Measurements from ENCODE around the gene IGF1R. TPM values are rescaled to one million over a fixed set of nuclear protein-coding genes. Genes with fewer than 3 reads are reported as not detected.

Gene IGF1R
- total RNA-seq, 4 donors from 2014 or later: 31.6 to 87.8 (median 60.0) TPM

DNA sequence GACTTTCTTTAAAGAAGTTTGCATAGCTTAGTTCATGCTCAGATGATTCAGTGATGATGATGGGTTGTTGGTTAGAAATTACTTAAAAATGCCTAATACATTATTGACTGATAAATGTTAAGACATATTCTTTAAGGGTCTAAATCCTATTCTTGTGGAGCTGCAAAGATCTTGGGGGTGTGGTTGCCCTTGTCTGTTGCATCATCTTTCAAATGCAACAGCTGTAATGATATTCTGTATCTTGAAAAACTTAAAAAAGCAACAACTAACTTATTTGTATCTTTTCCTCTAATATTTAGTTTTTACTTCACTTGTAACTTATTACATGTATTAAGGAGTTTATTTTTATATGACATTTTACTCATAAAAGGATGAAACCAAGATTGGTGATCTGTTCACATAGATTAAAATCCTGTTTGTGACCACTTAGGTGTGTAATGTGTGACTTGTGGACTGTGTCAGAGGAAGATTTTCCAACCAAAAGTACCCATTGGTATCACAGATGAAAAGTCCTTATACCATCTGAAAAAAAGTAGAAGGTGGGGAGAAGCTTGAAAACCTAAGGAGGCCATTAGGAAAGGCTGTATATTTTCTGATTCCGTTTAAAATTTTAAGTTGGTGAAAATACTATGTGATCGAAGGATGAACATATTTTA is 142.8 kb downstream of the IGF1R start:
- no peak for TF ChIP-seq CTCF (IDR thresholded peaks at IDR 0.05)
- TF ChIP-seq POLR2AphosphoS5 (IDR thresholded peaks at IDR 0.05): no peak
- TF ChIP-seq POLR2A (IDR thresholded peaks at IDR 0.05): no peak
- no peak for TF ChIP-seq EP300 (IDR thresholded peaks at IDR 0.05)
- no peak overlapping the region for H3K27ac ChIP-seq
- peaks cover 0 to 20% (median 16%) of the 10 kb centered on the region in 3 donors for H3K4me1 ChIP-seq
- no peaks in the 10 kb centered on the region for H3K27me3 ChIP-seq
- no peaks in the 10 kb centered on the region for H3K36me3 ChIP-seq
- 89 to 93% methylated on average over 2 of the region's 2 CpGs for WGBS, 2 donors (ENCODE audit: low coverage in 1 of 2)
- H3K9me3 ChIP-seq: no peaks in the 10 kb centered on the region
- ATAC-seq: no peak
- H3K4me3 ChIP-seq: no peak overlapping the region

- H3K27me3 ChIP-seq: no peaks in the 10 kb centered on the region
- H3K4me3 ChIP-seq: no peak overlapping the region
- ATAC-seq: no peak
- H3K36me3 ChIP-seq: no peaks in the 10 kb centered on the region
- H3K4me1 ChIP-seq: peaks cover 0 to 16% (median 16%) of the 10 kb centered on the region in 3 donors
- TF ChIP-seq POLR2A (IDR thresholded peaks at IDR 0.05) (no peak), CTCF (IDR thresholded peaks at IDR 0.05) (no peak), POLR2AphosphoS5 (IDR thresholded peaks at IDR 0.05) (no peak), EP300 (IDR thresholded peaks at IDR 0.05) (no peak)
- H3K9me3 ChIP-seq: no peaks in the 10 kb centered on the region
- H3K27ac ChIP-seq: no peak overlapping the region
Observed at GRCh38 chr15:98792117-98792516, 143.8 kb downstream of the IGF1R start.

- Histone ChIP-seq H3K36me3 (no peaks in the 10 kb centered on the region), H3K4me3 (no peak overlapping the region), H3K27ac (no peak overlapping the region), H3K27me3 (no peaks in the 10 kb centered on the region), H3K9me3 (no peaks in the 10 kb centered on the region), H3K4me1 (peaks cover 0 to 22% (median 9%) of the 10 kb centered on the region in 3 donors)
- no peak for TF ChIP-seq POLR2A (IDR thresholded peaks at IDR 0.05)
- TF ChIP-seq POLR2AphosphoS5 (IDR thresholded peaks at IDR 0.05): no peak
- no peak for TF ChIP-seq EP300 (IDR thresholded peaks at IDR 0.05)
- no peak for TF ChIP-seq CTCF (IDR thresholded peaks at IDR 0.05)
- no peak for ATAC-seq
- 95 to 100% methylated on average over 2 to 4 of the region's 4 CpGs for WGBS, 2 donors (ENCODE audit: low coverage in 1 of 2)
Observed at GRCh38 chr15:98794211-98794610, 145.9 kb downstream of the IGF1R start.

- Histone ChIP-seq H3K27me3 (no peaks in the 10 kb centered on the region), H3K4me1 (peaks cover under 1 to 28% (median 14%) of the 10 kb centered on the region in 3 donors), H3K36me3 (no peaks in the 10 kb centered on the region), H3K4me3 (no peak overlapping the region), H3K9me3 (no peaks in the 10 kb centered on the region), H3K27ac (no peak overlapping the region)
- 49 to 56% methylated on average over 3 of the region's 3 CpGs for WGBS, 2 donors (ENCODE audit: low coverage in 1 of 2)
- TF ChIP-seq EP300 (IDR thresholded peaks at IDR 0.05): no peak
- no peak for TF ChIP-seq POLR2AphosphoS5 (IDR thresholded peaks at IDR 0.05)
- no peak for TF ChIP-seq POLR2A (IDR thresholded peaks at IDR 0.05)
- no peak for TF ChIP-seq CTCF (IDR thresholded peaks at IDR 0.05)
- ATAC-seq: no peak
Observed at GRCh38 chr15:98794748-98795147, 146.4 kb downstream of the IGF1R start.

DNA sequence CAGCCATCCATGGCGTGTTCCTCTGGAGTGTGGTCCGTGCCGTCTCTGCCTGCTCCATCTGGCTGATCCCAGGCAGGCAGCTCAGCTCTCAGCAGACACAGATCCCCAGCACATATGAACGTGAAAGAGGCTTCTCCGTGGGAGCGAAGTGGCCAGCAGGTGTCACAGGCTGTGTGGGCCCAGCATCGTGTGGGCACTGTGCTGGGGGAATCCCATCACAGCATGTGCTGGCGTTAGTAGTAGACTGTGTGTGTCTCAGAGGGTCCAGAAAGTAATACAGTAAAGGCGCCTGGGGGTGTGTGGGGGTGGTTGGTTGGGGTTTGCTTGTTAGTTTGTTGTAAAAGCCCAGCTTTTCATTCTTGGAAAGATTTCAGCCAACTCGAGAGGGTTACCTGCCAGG is 147.6 kb downstream of the IGF1R start:
- Histone ChIP-seq H3K36me3 (no peaks in the 10 kb centered on the region), H3K4me3 (no peak overlapping the region), H3K27ac (no peak overlapping the region), H3K9me3 (no peaks in the 10 kb centered on the region), H3K4me1 (peaks cover 6 to 40% (median 26%) of the 10 kb centered on the region in 3 donors), H3K27me3 (no peaks in the 10 kb centered on the region)
- TF ChIP-seq POLR2A (IDR thresholded peaks at IDR 0.05): no peak
- TF ChIP-seq EP300 (IDR thresholded peaks at IDR 0.05): no peak
- no peak for TF ChIP-seq POLR2AphosphoS5 (IDR thresholded peaks at IDR 0.05)
- TF ChIP-seq CTCF (IDR thresholded peaks at IDR 0.05): no peak
- WGBS, 2 donors (ENCODE audit: low coverage in 1 of 2): 73% methylated on average over 9 of the region's 10 CpGs; no CpG with 5 or more reads in 1 of the 2 donors
- ATAC-seq: no peak
